Colonic mucosa (tissue), 4 donors: Measurements from ENCODE around the gene CYB5A. TPM values are rescaled to one million over a fixed set of nuclear protein-coding genes. Genes with fewer than 3 reads are reported as not detected.

ENCODE experiments used
- DNase-seq: peaks from one replicate; pipeline ENCODE4 v3.0.0-alpha.2; 2020
- H3K27ac ChIP-seq: fragments of 200-600 bp; one replicate; pipeline ENCODE4 v1.8.0; 2021
- H3K27me3 ChIP-seq: fragments of 200-600 bp; one replicate; pipeline ENCODE4 v1.8.0; 2021
- H3K36me3 ChIP-seq: fragments of 200-600 bp; one replicate; pipeline ENCODE4 v1.8.0; 2021
- H3K4me1 ChIP-seq: fragments of 200-600 bp; one replicate; pipeline ENCODE4 v1.8.0; 2021; ENCODE audit warnings: mild to moderate bottlenecking
- H3K4me3 ChIP-seq: fragments of 200-600 bp; one replicate; pipeline ENCODE4 v1.8.0; 2021
- H3K9ac ChIP-seq, 2 donors: one replicate each; pipeline ENCODE4 v1.7.0; 2013; ENCODE audit warnings: control low read depth in 2 of 2, low read depth in 2 of 2, low read length in 2 of 2
- H3K9me3 ChIP-seq: fragments of 200-600 bp; one replicate; pipeline ENCODE4 v1.8.0; 2021
- CTCF ChIP-seq: fragments of 200-600 bp; IDR thresholded peaks from one replicate; pipeline ENCODE4 v1.8.0; 2022; ENCODE audit warnings: antibody characterized with exemption, mild to moderate bottlenecking
- intact Hi-C: fragments of 100-400 bp; cut with DNase I; formaldehyde crosslinking; loops from one replicate; pipeline ENCODE4 v1.14.1; 2022
- total RNA-seq, 2 donors: library from RNA; stranded (reverse); fragmentation: NEBNext Ultra II Directional in 1 of 2; extraction: Animal tissue kit (Norgen Biotek cat#: 25700) in 1 of 2; gene quantifications; one replicate each; pipeline ENCODE4 v1.2.1, GENCODE V29; 2021
- donor health status: healthy.
- donor health status: DM: no; HTN: no; CAD: no.
- donor health status: DM: no; HTN: no; CAD: no.

Gene CYB5A
- total RNA-seq, 2 donors from 2014 or later: 107 to 114 TPM

- no peak for TF ChIP-seq CTCF
- Histone ChIP-seq H3K4me1 (no peaks in the 10 kb centered on the region), H3K9me3 (no peaks in the 10 kb centered on the region), H3K27ac (no peak overlapping the region), H3K9ac (no peak overlapping the region), H3K4me3 (no peak overlapping the region), H3K27me3 (no peaks in the 10 kb centered on the region), H3K36me3 (no peaks in the 10 kb centered on the region)
- DNase-seq: no peak
- intact Hi-C loops: no loop called here
Observed at GRCh38 chr18:74275736-74276135, 16.0 kb downstream of the CYB5A start.

DNA sequence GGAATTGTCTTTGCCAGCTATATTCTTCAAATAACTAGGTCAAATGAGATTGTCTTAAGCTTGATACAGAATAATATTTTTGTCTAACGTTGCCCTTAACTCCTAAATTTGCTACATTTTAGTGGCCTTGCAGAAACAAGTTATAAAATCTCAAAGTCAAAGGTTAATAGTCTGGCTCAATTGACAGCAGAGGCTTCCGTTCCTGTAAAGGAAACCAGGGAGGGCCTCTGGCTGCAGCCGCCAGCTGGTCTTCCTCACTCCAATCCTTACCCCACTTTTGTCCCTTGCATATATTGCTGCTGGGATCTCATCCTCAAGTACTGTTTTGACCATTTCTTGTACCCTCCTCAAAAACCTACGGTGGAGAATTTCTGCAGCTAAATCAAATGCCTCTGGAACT is 17.1 kb downstream of the CYB5A start:
- Histone ChIP-seq H3K4me1 (no peaks in the 10 kb centered on the region), H3K27ac (no peak overlapping the region), H3K36me3 (no peaks in the 10 kb centered on the region), H3K9me3 (no peaks in the 10 kb centered on the region), H3K4me3 (no peak overlapping the region), H3K9ac (no peak overlapping the region), H3K27me3 (no peaks in the 10 kb centered on the region)
- intact Hi-C loops: no loop called here
- TF ChIP-seq CTCF: no peak
- no peak for DNase-seq

DNA sequence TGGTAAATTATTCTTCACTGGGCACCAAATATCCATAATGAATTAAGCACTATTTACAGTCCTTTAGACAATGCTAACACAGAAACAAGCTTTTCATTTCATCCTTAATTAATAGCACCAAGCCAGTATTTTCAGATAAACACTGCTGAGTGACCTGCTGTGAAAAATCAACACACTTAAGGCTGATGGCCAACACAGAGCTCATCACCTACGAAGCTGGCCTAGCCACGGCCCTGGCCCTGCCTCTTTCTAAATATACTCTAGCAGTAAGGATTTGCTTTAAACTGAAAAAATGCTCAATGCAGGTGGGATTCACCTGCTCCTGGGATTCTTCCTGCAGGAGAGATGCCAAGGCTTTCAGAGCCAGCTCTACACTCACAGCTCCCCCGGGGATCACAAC is 18.4 kb downstream of the CYB5A start:
- H3K36me3 ChIP-seq: no peaks in the 10 kb centered on the region
- H3K4me1 ChIP-seq: no peaks in the 10 kb centered on the region
- H3K4me3 ChIP-seq: no peak overlapping the region
- H3K9me3 ChIP-seq: no peaks in the 10 kb centered on the region
- H3K9ac ChIP-seq: no peak overlapping the region
- DNase-seq: no peak
- intact Hi-C loops: no loop called here
- no peak for TF ChIP-seq CTCF
- H3K27me3 ChIP-seq: no peaks in the 10 kb centered on the region
- H3K27ac ChIP-seq: no peak overlapping the region

DNA sequence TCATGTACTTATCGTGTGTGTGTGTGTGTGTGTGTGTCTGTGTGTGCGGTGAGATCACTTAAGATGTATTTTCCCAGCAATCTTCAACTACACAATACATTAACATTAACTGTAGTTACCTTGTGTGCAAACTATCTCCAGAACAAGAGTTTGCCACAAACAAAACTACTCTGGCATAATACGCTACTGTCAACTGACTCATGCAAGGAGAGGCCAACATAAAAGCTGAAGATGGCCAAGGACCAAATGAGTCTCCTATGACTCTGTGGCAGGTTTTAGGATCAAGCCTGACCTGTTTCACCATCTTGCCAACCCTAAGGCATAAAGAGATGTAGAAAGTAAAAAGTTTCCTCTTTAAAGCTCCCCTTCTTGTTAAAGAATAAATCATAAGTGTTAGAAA is 20.1 kb downstream of the CYB5A start:
- TF ChIP-seq CTCF: no peak
- Histone ChIP-seq H3K4me1 (no peaks in the 10 kb centered on the region), H3K36me3 (no peaks in the 10 kb centered on the region), H3K4me3 (no peak overlapping the region), H3K27me3 (no peaks in the 10 kb centered on the region), H3K27ac (no peak overlapping the region), H3K9me3 (no peaks in the 10 kb centered on the region), H3K9ac (no peak overlapping the region)
- DNase-seq: no peak
- intact Hi-C loops: no loop called here

GRCh38 chr18:74268933-74269620 is 22.7 kb downstream of the CYB5A start:
- Histone ChIP-seq H3K4me1 (no peaks in the 10 kb centered on the region), H3K27me3 (no peaks in the 10 kb centered on the region), H3K9ac (no peak overlapping the region), H3K9me3 (no peaks in the 10 kb centered on the region), H3K4me3 (no peak overlapping the region), H3K27ac (no peak overlapping the region), H3K36me3 (no peaks in the 10 kb centered on the region)
- no peak for DNase-seq
- intact Hi-C loops: no loop called here
- no peak for TF ChIP-seq CTCF
